HepG2 (cell line): ENCODE measurements around the gene KRTAP12-4. TPM values are rescaled to one million over a fixed set of nuclear protein-coding genes. Genes with fewer than 3 reads are reported as not detected.
A peak's percentile ranks its signal among the peaks of the same experiment; 100 is the strongest.

Source experiments
- ATAC-seq: fragments of 200-7000 bp; cut with Tn5 transposase; 3 replicates; pipeline ENCODE4 v1.9.1; 2020; ENCODE audit warnings: mild to moderate bottlenecking, moderate library complexity
- BruUV-seq: library from RNA; stranded (reverse); fragments of 400-500 nt; replicated peaks from 2 replicates; lab custom pipeline; 2021; lab: Mats Ljungman, UMichigan
- CTCF ChIA-PET: fragments of 300-600 bp; formaldehyde crosslinking; extraction: SDS; loops from one replicate; lab custom pipeline; 2021; ENCODE audit warnings: low total read pairs, inconsistent platforms, low intra/inter-chr PET ratio; lab: Yijun Ruan, JAX
- POLR2A ChIA-PET: fragments of 350-600 bp; sonication (Branson Sonifier 250); formaldehyde crosslinking; loops from one replicate; lab custom pipeline; 2020; ENCODE audit warnings: antibody characterized with exemption, inconsistent platforms; lab: Yijun Ruan, JAX
- DNase-seq: peaks from one replicate; pipeline ENCODE4 v3.0.0-alpha.2; 2015; ENCODE audit warnings: low spot score
- FAIRE-seq: peaks from 3 replicates; lab custom pipeline; 2011; peaks lifted over from hg19 to GRCh38; lab: Jason Lieb, UNC
- H2AFZ ChIP-seq: one replicate; pipeline ENCODE4 v1.6.1; 2011; ENCODE audit warnings: low read length, inconsistent platforms
- H3K27ac ChIP-seq: fragments of 300-600 bp; 3 replicates; pipeline ENCODE4 v1.8.0; 2011; ENCODE audit warnings: mixed run types, mild to moderate bottlenecking, mixed read lengths, low read length, inconsistent platforms; ENCODE audit not compliant: insufficient read depth; ENCODE audit errors: extremely low read length
- H3K27me3 ChIP-seq, 2 experiments: fragments of 200-600 bp in 1 of 2; 2 replicates in 1 of 2; 3 replicates in 1 of 2; pipeline versions ENCODE4 v1.6.0 to v1.8.0; 2011; ENCODE audit warnings: low read length in 2 of 2, mild to moderate bottlenecking in 2 of 2, moderate library complexity in 2 of 2, inconsistent platforms in 1 of 2; ENCODE audit not compliant: insufficient read depth in 2 of 2, control insufficient read depth in 1 of 2
- H3K36me3 ChIP-seq, 2 experiments: fragments of 200-600 bp in 1 of 2; replicated peaks in 1 of 2; 2 replicates in 1 of 2; 3 replicates in 1 of 2; pipeline versions ENCODE4 v1.5.1 to v1.8.0; 2011; ENCODE audit warnings: low read length in 2 of 2, inconsistent platforms in 1 of 2; ENCODE audit not compliant: insufficient read depth in 2 of 2, control insufficient read depth in 1 of 2
- H3K4me1 ChIP-seq: 2 replicates; pipeline ENCODE4 v1.5.1; 2012; ENCODE audit warnings: low read length, inconsistent platforms; ENCODE audit not compliant: insufficient read depth
- H3K4me2 ChIP-seq: 2 replicates; pipeline ENCODE4 v1.6.0; 2011; ENCODE audit warnings: low read depth, low read length, inconsistent platforms
- H3K4me3 ChIP-seq, 3 experiments: fragments of 200-600 bp in 1 of 3; sonication (generic), shearing (Covaris generic) in 1 of 3; replicated peaks in 1 of 3; 2 replicates each; pipeline ENCODE4 v1.5.1; 2011 to 2016; ENCODE audit warnings: low read length in 3 of 3, inconsistent platforms in 2 of 3, low read depth in 2 of 3, mild to moderate bottlenecking in 2 of 3, control low read depth in 1 of 3, mixed read lengths in 1 of 3; ENCODE audit not compliant: insufficient read depth in 1 of 3
- H3K79me2 ChIP-seq: one replicate; pipeline ENCODE4 v1.6.1; 2011; ENCODE audit warnings: low read length, inconsistent platforms; ENCODE audit not compliant: insufficient read depth
- H3K9ac ChIP-seq: 2 replicates; pipeline ENCODE4 v1.6.0; 2011; ENCODE audit warnings: mild to moderate bottlenecking, low read depth, low read length, inconsistent platforms; ENCODE audit not compliant: insufficient read depth
- H3K9me3 ChIP-seq: 2 replicates; pipeline ENCODE4 v1.5.1; 2012; ENCODE audit warnings: mild to moderate bottlenecking, low read length
- H4K20me1 ChIP-seq: 2 replicates; pipeline ENCODE4 v1.6.0; 2011; ENCODE audit warnings: inconsistent platforms, mild to moderate bottlenecking, low read length, moderate library complexity; ENCODE audit not compliant: insufficient read depth
- AGO2 ChIP-seq: fragments of 200-400 bp; formaldehyde crosslinking; optimal IDR thresholded peaks from 2 replicates; pipeline ENCODE3; 2017; ENCODE audit warnings: mild to moderate bottlenecking, low read depth, low read length, moderate library complexity
- CEBPZ ChIP-seq: IDR thresholded peaks from 2 replicates; pipeline ENCODE4 v1.6.1; 2012; ENCODE audit warnings: low read length, improper control_type of control experiment
- MTERF4 ChIP-seq: sonication (generic); formaldehyde crosslinking; IDR thresholded peaks from 2 replicates; pipeline ENCODE4 v1.8.0; 2023; ENCODE audit warnings: mild to moderate bottlenecking, missing genetic modification reagents
- SKI ChIP-seq: fragments of 450-650 bp; IDR thresholded peaks from one replicate; pipeline ENCODE4 v1.6.1; 2018; ENCODE audit warnings: mild to moderate bottlenecking; ENCODE audit not compliant: partially characterized antibody
- SP140L ChIP-seq: sonication (generic); formaldehyde crosslinking; IDR thresholded peaks from 2 replicates; pipeline ENCODE4 v1.4.0; 2020; ENCODE audit warnings: missing genetic modification reagents, borderline replicate concordance
- STAT6 ChIP-seq: sonication (generic); formaldehyde crosslinking; IDR thresholded peaks from 2 replicates; pipeline ENCODE4 v1.4.0; 2020; ENCODE audit warnings: missing genetic modification reagents, mild to moderate bottlenecking, borderline replicate concordance
- TFDP2 ChIP-seq: sonication (generic); formaldehyde crosslinking; IDR thresholded peaks from 2 replicates; pipeline ENCODE4 v1.4.0; 2020; ENCODE audit warnings: missing genetic modification reagents
- XBP1 ChIP-seq: sonication (generic); formaldehyde crosslinking; IDR thresholded peaks from 2 replicates; pipeline ENCODE4 v1.5.0; 2020; ENCODE audit warnings: missing genetic modification reagents
- ZBTB46 ChIP-seq: sonication (generic); formaldehyde crosslinking; IDR thresholded peaks from 2 replicates; pipeline ENCODE4 v1.4.0; 2020; ENCODE audit warnings: mild to moderate bottlenecking, missing genetic modification reagents, borderline replicate concordance
- ZNF331 ChIP-seq: sonication (generic); formaldehyde crosslinking; IDR thresholded peaks from 2 replicates; pipeline ENCODE4 v1.4.0; 2020; ENCODE audit warnings: missing genetic modification reagents
- ZNF362 ChIP-seq: sonication (generic); formaldehyde crosslinking; IDR thresholded peaks from 2 replicates; pipeline ENCODE4 v1.4.0; 2020; ENCODE audit warnings: missing genetic modification reagents, mild to moderate bottlenecking, borderline replicate concordance
- ZNF678 ChIP-seq: sonication (generic); formaldehyde crosslinking; IDR thresholded peaks from 2 replicates; pipeline ENCODE4 v1.4.0; 2020; ENCODE audit warnings: mild to moderate bottlenecking, missing genetic modification reagents
- ZNF713 ChIP-seq: sonication (generic); formaldehyde crosslinking; IDR thresholded peaks from 2 replicates; pipeline ENCODE4 v1.4.0; 2020; ENCODE audit warnings: mild to moderate bottlenecking, missing genetic modification reagents
- whole genome bisulfite sequencing: methylation state at CpG from one replicate; pipeline ENCODE4 v1.1.6; 2017; ENCODE audit warnings: low lambda C conversion rate; 5-methylcytosine and 5-hydroxymethylcytosine counted together
- in situ Hi-C: cut with HindIII; loops from 2 replicates; pipeline ENCODE4 v1.10.0; 2017; ENCODE audit warnings: low pct_unique_long_range_greater_than_20kb; ENCODE audit not compliant: extremely low pct_ligation_motif_present
- intact Hi-C: fragments of 100-400 bp; cut with micrococcal nuclease; formaldehyde crosslinking; loops from one replicate; pipeline ENCODE4 v1.10.0; 2022; ENCODE audit not compliant: unreplicated experiment
- polyA plus RNA-seq, 8 experiments: library from polyadenylated mRNA; depleted of rRNA in 3 of 8; stranded (reverse) in 7 of 8; unstranded in 1 of 8; fragments of >200 nt; fragmentation: Illumina TruSeq in 4 of 8; extraction: Trizol in 4 of 8; gene quantifications; 2 replicates each; pipeline versions ENCODE4 v1.2.1 to v1.2.3, GENCODE V29; 2011 to 2016; ENCODE audit warnings: low read depth in 4 of 8, missing spikeins in 1 of 8, mixed read lengths in 1 of 8; ENCODE audit not compliant: insufficient read depth in 1 of 8
- total RNA-seq, 5 experiments: library from RNA; depleted of rRNA; stranded (reverse); fragments of >200 nt; fragmentation: Illumina TruSeq; extraction: Trizol; gene quantifications; 2 replicates each; pipeline ENCODE4 v1.2.3, GENCODE V29; 2016; ENCODE audit warnings: low read depth in 1 of 5

Gene KRTAP12-4
- total and polyA plus RNA-seq, 2 of the 13 experiments (the other 11 are each of a cell fraction or from before 2014, with no cell fraction given) = not detected

- no peak for ATAC-seq
- CTCF ChIA-PET = no interaction called here
- Histone ChIP-seq H3K4me3 (no peak overlapping the region; a peak in 1 of 6 replicates), H4K20me1 (no peaks in the 10 kb centered on the region), H2AFZ (no peak overlapping the region), H3K27me3 (peaks cover 5 to 16% of the 10 kb centered on the region in 2 experiments; a peak in 3 of 5 replicates), H3K9me3 (no peaks in the 10 kb centered on the region), H3K9ac (no peak overlapping the region), H3K79me2 (no peaks in the 10 kb centered on the region), H3K4me2 (peak overlapping the region; percentile 60), H3K36me3 (no peaks in the 10 kb centered on the region), H3K27ac (peak overlapping the region; percentile 7), H3K4me1 (peaks cover 84% of the 10 kb centered on the region)
- in situ Hi-C loops (no loop called here), intact Hi-C loops (loop anchor here (5.0 kb wide), 1 partner anchor 36 kb away; no protein-coding TSS in a partner anchor)
- DNase-seq = no peak
- POLR2A ChIA-PET = no interaction called here
- WGBS = 75% methylated on average over 14 of the region's 14 CpGs
- FAIRE-seq = no peak
- BruUV-seq = no TSS peak
- no peak for TF ChIP-seq ZNF713 (CRISPR knock-in tag)
- TF ChIP-seq STAT6 (CRISPR knock-in tag) = 0 out of 2 replicates have a peak, but pooled peaks have one; percentile 2
- TF ChIP-seq SKI = no peak
- no peak for TF ChIP-seq CEBPZ
- no peak for TF ChIP-seq MTERF4 (CRISPR knock-in tag)
- TF ChIP-seq ZNF362 (CRISPR knock-in tag) = no peak
- TF ChIP-seq ZNF678 (CRISPR knock-in tag) = no peak
- TF ChIP-seq SP140L = no peak
- no peak for TF ChIP-seq AGO2
- TF ChIP-seq ZBTB46 = no peak
- TF ChIP-seq XBP1 (CRISPR knock-in tag) = no peak
- TF ChIP-seq TFDP2 (CRISPR knock-in tag) = peak; percentile 2; the same call in 1 of the 2 replicates
- 0 out of 2 replicates have a peak, but pooled peaks have one; percentile 1 for TF ChIP-seq ZNF331
These were observed 46.6 kb upstream of the KRTAP12-4 start for GRCh38 chr21:44701023-44701400.
